GM19397 (cell line): ENCODE measurements around the gene DDX5.
"Not testable (repeated sequence)": the region's sequence is repeated elsewhere in the genome, so short reads cannot be mapped to it uniquely, and the experiment has no call there.

Source experiments
- ATAC-seq: cut with Tn5 transposase; IDR thresholded peaks from one replicate; pipeline ENCODE4 v1.9.1; 2021; ENCODE audit warnings: mild to moderate bottlenecking, moderate library complexity; ENCODE audit not compliant: unreplicated experiment

The DDX5 gene

GRCh38 chr17:64495300-64495699, 10.8 kb downstream of the DDX5 start:
- ATAC-seq = not testable (repeated sequence)

GRCh38 chr17:64494121-64494520, 12.0 kb downstream of the DDX5 start:
- no peak for ATAC-seq

GRCh38 chr17:64492481-64493109, 13.5 kb downstream of the DDX5 start:
- no peak for ATAC-seq

- ATAC-seq = no peak
Measured at GRCh38 chr17:64491994-64492393, 14.1 kb downstream of the DDX5 start.

- ATAC-seq = no peak
Measured at GRCh38 chr17:64491034-64491860, 14.8 kb downstream of the DDX5 start.

GRCh38 chr17:64488301-64488700, 17.8 kb downstream of the DDX5 start:
- ATAC-seq = no peak

- ATAC-seq = no peak
Measured at GRCh38 chr17:64484380-64484779, 21.7 kb downstream of the DDX5 start.

- ATAC-seq = no peak
Measured at GRCh38 chr17:64480951-64481350, 25.1 kb downstream of the DDX5 start.

GRCh38 chr17:64477849-64478248, 28.2 kb downstream of the DDX5 start:
- ATAC-seq = no peak

- no peak for ATAC-seq
Measured at GRCh38 chr17:64472564-64472963, 33.5 kb downstream of the DDX5 start.

GRCh38 chr17:64471440-64471839, 34.6 kb downstream of the DDX5 start:
- no peak for ATAC-seq

- no peak for ATAC-seq
Measured at GRCh38 chr17:64470625-64471024, 35.5 kb downstream of the DDX5 start.

- ATAC-seq = not testable (repeated sequence)
Measured at GRCh38 chr17:64466834-64467233, 39.3 kb downstream of the DDX5 start.

GRCh38 chr17:64466019-64466735, 39.9 kb downstream of the DDX5 start:
- ATAC-seq = no peak

GRCh38 chr17:64461788-64462187, 44.3 kb downstream of the DDX5 start:
- no peak for ATAC-seq

GRCh38 chr17:64460955-64461354, 45.1 kb downstream of the DDX5 start:
- no peak for ATAC-seq

- ATAC-seq = not testable (repeated sequence)
Measured at GRCh38 chr17:64459818-64460217, 46.3 kb downstream of the DDX5 start.

GRCh38 chr17:64459284-64459747, 46.8 kb downstream of the DDX5 start:
- no peak for ATAC-seq

GRCh38 chr17:64458756-64459155, 47.3 kb downstream of the DDX5 start:
- ATAC-seq = no peak

- no peak for ATAC-seq
Measured at GRCh38 chr17:64457156-64457555, 48.9 kb downstream of the DDX5 start.

GRCh38 chr17:64455993-64456885, 49.9 kb downstream of the DDX5 start:
- ATAC-seq = no peak
